Astrocyte (in vitro differentiated cells and primary cell): ENCODE measurements around the gene RPS6KB1.

Experiments
- EZH2 ChIP-seq: IDR thresholded peaks from 2 replicates; pipeline ENCODE4 v1.6.1; 2012; ENCODE audit warnings: mild to moderate bottlenecking, low read length, inconsistent platforms; ENCODE audit not compliant: insufficient read depth
- TF ChIP-seq, protein P1 (sequence below): IDR thresholded peaks from 2 replicates; pipeline ENCODE4 v1.5.1; 2011; ENCODE audit warnings: low read depth, mild to moderate bottlenecking, inconsistent platforms, low read length, moderate library complexity; ENCODE audit not compliant: insufficient read depth

DNA sequence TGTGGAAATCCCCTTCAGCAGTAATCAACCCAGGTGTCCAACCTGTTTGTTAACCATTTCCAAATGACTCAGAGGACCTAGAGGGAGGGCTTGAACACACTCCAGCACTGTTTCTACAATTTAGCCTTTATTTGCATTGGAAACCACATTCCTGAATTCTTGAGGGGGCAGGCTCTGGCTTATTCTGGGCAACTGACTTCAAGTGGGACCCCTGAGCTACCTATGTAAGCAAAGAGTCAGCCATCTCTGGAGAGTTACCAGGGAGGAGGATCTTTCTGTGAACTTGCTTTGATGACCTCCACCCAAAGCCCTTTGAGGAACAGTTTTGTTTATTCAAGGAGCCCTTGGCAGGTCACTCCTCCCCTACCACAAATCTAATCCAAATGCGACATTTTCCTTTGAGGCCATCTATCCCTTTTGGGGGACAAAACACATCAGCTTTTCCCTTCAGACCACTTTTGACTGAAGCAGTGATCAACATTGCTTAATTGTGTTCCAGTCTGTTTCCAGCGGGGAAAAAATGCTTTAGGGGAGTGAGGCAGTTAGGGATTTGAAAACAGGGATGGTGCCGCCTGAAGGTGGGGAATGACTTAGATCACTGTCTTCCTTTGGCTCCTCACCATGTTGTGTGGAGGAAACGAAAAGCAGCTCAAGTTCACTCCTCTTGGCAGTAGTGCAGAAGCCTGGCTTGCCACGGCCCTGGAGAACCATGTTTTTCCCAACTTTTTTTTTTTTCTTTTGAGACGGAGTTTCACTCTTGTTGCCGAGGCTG, 46.3 kb upstream of the RPS6KB1 start:
- no peak for TF ChIP-seq EZH2
- TF ChIP-seq, protein P1, sequence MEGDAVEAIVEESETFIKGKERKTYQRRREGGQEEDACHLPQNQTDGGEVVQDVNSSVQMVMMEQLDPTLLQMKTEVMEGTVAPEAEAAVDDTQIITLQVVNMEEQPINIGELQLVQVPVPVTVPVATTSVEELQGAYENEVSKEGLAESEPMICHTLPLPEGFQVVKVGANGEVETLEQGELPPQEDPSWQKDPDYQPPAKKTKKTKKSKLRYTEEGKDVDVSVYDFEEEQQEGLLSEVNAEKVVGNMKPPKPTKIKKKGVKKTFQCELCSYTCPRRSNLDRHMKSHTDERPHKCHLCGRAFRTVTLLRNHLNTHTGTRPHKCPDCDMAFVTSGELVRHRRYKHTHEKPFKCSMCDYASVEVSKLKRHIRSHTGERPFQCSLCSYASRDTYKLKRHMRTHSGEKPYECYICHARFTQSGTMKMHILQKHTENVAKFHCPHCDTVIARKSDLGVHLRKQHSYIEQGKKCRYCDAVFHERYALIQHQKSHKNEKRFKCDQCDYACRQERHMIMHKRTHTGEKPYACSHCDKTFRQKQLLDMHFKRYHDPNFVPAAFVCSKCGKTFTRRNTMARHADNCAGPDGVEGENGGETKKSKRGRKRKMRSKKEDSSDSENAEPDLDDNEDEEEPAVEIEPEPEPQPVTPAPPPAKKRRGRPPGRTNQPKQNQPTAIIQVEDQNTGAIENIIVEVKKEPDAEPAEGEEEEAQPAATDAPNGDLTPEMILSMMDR: no peak
